HepG2 (cell line): ENCODE data around the gene DNAJC21. TPM values are rescaled to one million over a fixed set of nuclear protein-coding genes. Genes with fewer than 3 reads are reported as not detected.

Experiments used
- AKAP8 ChIP-seq: sonication (generic); formaldehyde crosslinking; IDR thresholded peaks from 2 replicates; pipeline ENCODE4 v1.5.1; 2020; ENCODE audit warnings: mild to moderate bottlenecking, missing genetic modification reagents
- ARNTL ChIP-seq: sonication (generic); formaldehyde crosslinking; IDR thresholded peaks from 2 replicates; pipeline ENCODE4 v1.4.0; 2020; ENCODE audit warnings: mild to moderate bottlenecking, missing genetic modification reagents
- CBX1 ChIP-seq: IDR thresholded peaks from one replicate; pipeline ENCODE4 v1.6.1; 2016; ENCODE audit warnings: antibody characterized with exemption, low read depth
- DNMT1 ChIP-seq: sonication (generic); formaldehyde crosslinking; IDR thresholded peaks from 2 replicates; pipeline ENCODE4 v1.5.1; 2020; ENCODE audit warnings: mild to moderate bottlenecking, missing genetic modification reagents
- GABPA ChIP-seq, 2 experiments: IDR thresholded peaks; 2 replicates each; pipeline ENCODE4 v1.6.1; 2011 to 2016; ENCODE audit warnings: low read depth in 2 of 2, low read length in 1 of 2, missing biosample characterization in 1 of 2, missing genetic modification characterization in 1 of 2
- HBP1 ChIP-seq: IDR thresholded peaks from 2 replicates; pipeline ENCODE4 v1.6.1; 2016; ENCODE audit warnings: low read depth, control low read depth
- HNF4A ChIP-seq: sonication (generic); formaldehyde crosslinking; IDR thresholded peaks from 2 replicates; pipeline ENCODE4 v1.4.0; 2020; ENCODE audit warnings: missing genetic modification reagents
- HNRNPL ChIP-seq: fragments of 200-400 bp; formaldehyde crosslinking; IDR thresholded peaks from 2 replicates; pipeline ENCODE4 v1.6.1; 2017; ENCODE audit warnings: mild to moderate bottlenecking, low read depth, low read length
- JDP2 ChIP-seq: sonication (generic); formaldehyde crosslinking; IDR thresholded peaks from 2 replicates; pipeline ENCODE4 v1.8.1; 2022; ENCODE audit warnings: missing genetic modification reagents, borderline replicate concordance
- JUND ChIP-seq: sonication (generic); formaldehyde crosslinking; IDR thresholded peaks from 2 replicates; pipeline ENCODE4 v1.8.0; 2022; ENCODE audit warnings: mild to moderate bottlenecking, missing genetic modification reagents
- KLF6 ChIP-seq: IDR thresholded peaks from 2 replicates; pipeline ENCODE4 v1.8.0; 2016; ENCODE audit warnings: missing biosample characterization, missing genetic modification reagents
- MAFF ChIP-seq: IDR thresholded peaks from 2 replicates; pipeline ENCODE4 v1.6.1; 2011; ENCODE audit warnings: low read depth, low read length, improper control_type of control experiment
- PBX2 ChIP-seq: IDR thresholded peaks from 2 replicates; pipeline ENCODE4 v1.6.1; 2016; ENCODE audit warnings: control low read depth
- ZBTB3 ChIP-seq: sonication (generic); formaldehyde crosslinking; IDR thresholded peaks from 2 replicates; pipeline ENCODE4 v1.4.0; 2020; ENCODE audit warnings: low read depth, mild to moderate bottlenecking, moderate library complexity, missing genetic modification reagents, borderline replicate concordance
- ZFP41 ChIP-seq: sonication (generic); formaldehyde crosslinking; IDR thresholded peaks from 2 replicates; pipeline ENCODE4 v1.4.0; 2020; ENCODE audit warnings: mild to moderate bottlenecking, missing genetic modification reagents, borderline replicate concordance
- ZHX2 ChIP-seq, 2 experiments: sonication (generic) in 1 of 2; formaldehyde crosslinking in 1 of 2; IDR thresholded peaks; 2 replicates each; pipeline versions ENCODE4 v1.6.1 to v1.9.0; 2014 to 2022; ENCODE audit warnings: antibody characterized with exemption in 1 of 2, borderline replicate concordance in 1 of 2, inconsistent platforms in 1 of 2, low read depth in 1 of 2, missing genetic modification reagents in 1 of 2
- ZMYM2 ChIP-seq: sonication (generic); formaldehyde crosslinking; IDR thresholded peaks from 2 replicates; pipeline ENCODE4 v1.8.0; 2022; ENCODE audit warnings: mild to moderate bottlenecking, missing genetic modification reagents
- ZNF143 ChIP-seq: sonication (generic); formaldehyde crosslinking; IDR thresholded peaks from 2 replicates; pipeline ENCODE4 v1.4.0; 2020; ENCODE audit warnings: missing genetic modification reagents
- ZNF160 ChIP-seq: sonication (generic); formaldehyde crosslinking; IDR thresholded peaks from 2 replicates; pipeline ENCODE4 v1.8.0; 2022; ENCODE audit warnings: mild to moderate bottlenecking, inconsistent platforms, missing genetic modification reagents
- ZNF331 ChIP-seq: sonication (generic); formaldehyde crosslinking; IDR thresholded peaks from 2 replicates; pipeline ENCODE4 v1.4.0; 2020; ENCODE audit warnings: missing genetic modification reagents
- ZNF337 ChIP-seq: sonication (generic); formaldehyde crosslinking; IDR thresholded peaks from 2 replicates; pipeline ENCODE4 v1.5.1; 2020; ENCODE audit warnings: missing genetic modification reagents, low read depth, mild to moderate bottlenecking, borderline replicate concordance
- ZNF383 ChIP-seq: sonication (generic); formaldehyde crosslinking; IDR thresholded peaks from 2 replicates; pipeline ENCODE4 v1.4.0; 2020; ENCODE audit warnings: missing genetic modification reagents, mild to moderate bottlenecking, borderline replicate concordance
- ZNF547 ChIP-seq: sonication (generic); formaldehyde crosslinking; IDR thresholded peaks from 2 replicates; pipeline ENCODE4 v1.5.1; 2020; ENCODE audit warnings: mild to moderate bottlenecking, missing genetic modification reagents
- ZNF605 ChIP-seq: sonication (generic); formaldehyde crosslinking; IDR thresholded peaks from 2 replicates; pipeline ENCODE4 v1.8.0; 2022; ENCODE audit warnings: mild to moderate bottlenecking, missing genetic modification reagents
- ZNF772 ChIP-seq: sonication (generic); formaldehyde crosslinking; IDR thresholded peaks from 2 replicates; pipeline ENCODE4 v1.5.0; 2020; ENCODE audit warnings: mild to moderate bottlenecking, missing genetic modification reagents
- polyA plus RNA-seq, 8 experiments: library from polyadenylated mRNA; depleted of rRNA in 3 of 8; stranded (reverse) in 7 of 8; unstranded in 1 of 8; fragments of >200 nt; fragmentation: Illumina TruSeq in 4 of 8; extraction: Trizol in 4 of 8; gene quantifications; 2 replicates each; pipeline versions ENCODE4 v1.2.1 to v1.2.3, GENCODE V29; 2011 to 2016; ENCODE audit warnings: low read depth in 4 of 8, missing spikeins in 1 of 8, mixed read lengths in 1 of 8; ENCODE audit not compliant: insufficient read depth in 1 of 8
- total RNA-seq, 5 experiments: library from RNA; depleted of rRNA; stranded (reverse); fragments of >200 nt; fragmentation: Illumina TruSeq; extraction: Trizol; gene quantifications; 2 replicates each; pipeline ENCODE4 v1.2.3, GENCODE V29; 2016; ENCODE audit warnings: low read depth in 1 of 5

The DNAJC21 gene
- total and polyA plus RNA-seq, 2 of the 13 experiments (the other 11 are each of a cell fraction or from before 2014, with no cell fraction given), result 10.9 to 41.6 TPM

GRCh38 chr5:34915856-34916192 is 13.5 kb upstream of the DNAJC21 start (continued):
- TF ChIP-seq HBP1 (CRISPR knock-in tag) (no peak), ZHX2 (IDR thresholded peaks at IDR 0.05; ENCODE audit: low read depth) (no peak), ZHX2 (CRISPR knock-in tag; IDR thresholded peaks at IDR 0.05; ENCODE audit: borderline replicate concordance) (no peak), ZFP41 (no peak), ZNF772 (CRISPR knock-in tag) (no peak), ZNF383 (no peak), ZNF143 (no peak), ZMYM2 (CRISPR knock-in tag) (no peak), ZNF160 (CRISPR knock-in tag) (no peak), JUND (CRISPR knock-in tag) (no peak), HNF4A (no peak), PBX2 (no peak), DNMT1 (CRISPR knock-in tag) (no peak), KLF6 (CRISPR knock-in tag) (0 out of 2 replicates have a peak, but pooled peaks have one; percentile 2), ZNF605 (CRISPR knock-in tag) (peak; percentile 32; the same call in 1 of the 2 replicates), ZNF337 (CRISPR knock-in tag) (no peak), ZNF331 (CRISPR knock-in tag) (no peak), ARNTL (CRISPR knock-in tag) (no peak), AKAP8 (CRISPR knock-in tag) (no peak), CBX1 (no peak), MAFF (no peak), ZNF547 (CRISPR knock-in tag) (no peak), ZBTB3 (CRISPR knock-in tag) (peak; percentile 52; the same call in 1 of the 2 replicates), GABPA (IDR thresholded peaks at IDR 0.05; ENCODE audit: low read depth, low read length) (no peak), GABPA (CRISPR knock-in tag; IDR thresholded peaks at IDR 0.05; ENCODE audit: low read depth) (no peak; the same call in 1 of the 2 replicates), HNRNPL (no peak; the same call in 1 of the 2 replicates), JDP2 (CRISPR knock-in tag) (no peak)
